ENCODE measurements around the gene ANP32E. TPM values are rescaled to one million over a fixed set of nuclear protein-coding genes. Genes with fewer than 3 reads are reported as not detected.
"Not testable (repeated sequence)": the region's sequence is repeated elsewhere in the genome, so short reads cannot be mapped to it uniquely, and the experiment has no call there.

The ANP32E gene
- total RNA-seq, 1 experiment from 2014 or later: 15.2 TPM

- peak; percentile 67 for DNase-seq (ENCODE audit: low read depth)
- in situ Hi-C loops (cut with HindIII; ENCODE audit: low pct_unique_long_range_greater_than_20kb, low sequenced_read_pairs): loop anchor here (25.0 kb wide), 1 partner anchor 125 kb away; the partner anchor contains the start of gene VPS45
Observed at GRCh38 chr1:150186789-150187559, 48.9 kb downstream of the ANP32E start.

GRCh38 chr1:150186438-150186788, 49.5 kb downstream of the ANP32E start:
- in situ Hi-C loops (cut with HindIII; ENCODE audit: low pct_unique_long_range_greater_than_20kb, low sequenced_read_pairs): loop anchor here (25.0 kb wide), 1 partner anchor 124 kb away; the partner anchor contains the start of gene VPS45
- not testable (repeated sequence) for DNase-seq (ENCODE audit: low read depth)

GRCh38 chr1:150185481-150185880, 50.4 kb downstream of the ANP32E start:
- DNase-seq (ENCODE audit: low read depth): no peak
- in situ Hi-C loops (cut with HindIII; ENCODE audit: low pct_unique_long_range_greater_than_20kb, low sequenced_read_pairs): loop anchor here (25.0 kb wide), 1 partner anchor 123 kb away; the partner anchor contains the start of gene VPS45

- no peak for DNase-seq (ENCODE audit: low read depth)
- in situ Hi-C loops (cut with HindIII; ENCODE audit: low pct_unique_long_range_greater_than_20kb, low sequenced_read_pairs): loop anchor here (25.0 kb wide), 1 partner anchor 121 kb away; the partner anchor contains the start of gene VPS45
Observed at GRCh38 chr1:150183061-150183460, 52.9 kb downstream of the ANP32E start.

GRCh38 chr1:150182247-150182646, 53.7 kb downstream of the ANP32E start:
- in situ Hi-C loops (cut with HindIII; ENCODE audit: low pct_unique_long_range_greater_than_20kb, low sequenced_read_pairs): loop anchor here (25.0 kb wide), 1 partner anchor 120 kb away; the partner anchor contains the start of gene VPS45

GRCh38 chr1:150180474-150180873, 55.4 kb downstream of the ANP32E start:
- in situ Hi-C loops (cut with HindIII; ENCODE audit: low pct_unique_long_range_greater_than_20kb, low sequenced_read_pairs): loop anchor here (25.0 kb wide), 1 partner anchor 118 kb away; the partner anchor contains the start of gene VPS45

More at GRCh38 chr1:150182247-150182646, 53.7 kb downstream of the ANP32E start:
- no peak for DNase-seq (ENCODE audit: low read depth)

GRCh38 chr1:150179867-150180266, 56.0 kb downstream of the ANP32E start:
- no peak for DNase-seq (ENCODE audit: low read depth)
- in situ Hi-C loops (cut with HindIII; ENCODE audit: low pct_unique_long_range_greater_than_20kb, low sequenced_read_pairs): loop anchor here (25.0 kb wide), 1 partner anchor 118 kb away; the partner anchor contains the start of gene VPS45

More at GRCh38 chr1:150180474-150180873, 55.4 kb downstream of the ANP32E start:
- DNase-seq (ENCODE audit: low read depth): no peak

- in situ Hi-C loops (cut with HindIII; ENCODE audit: low pct_unique_long_range_greater_than_20kb, low sequenced_read_pairs): loop anchor here (25.0 kb wide), 1 partner anchor 116 kb away; the partner anchor contains the start of gene VPS45
Observed at GRCh38 chr1:150178548-150178947, 57.4 kb downstream of the ANP32E start.

GRCh38 chr1:150176593-150176992, 59.3 kb downstream of the ANP32E start:
- DNase-seq (ENCODE audit: low read depth): no peak
- in situ Hi-C loops (cut with HindIII; ENCODE audit: low pct_unique_long_range_greater_than_20kb, low sequenced_read_pairs): loop anchor here (25.0 kb wide), 1 partner anchor 114 kb away; the partner anchor contains the start of gene VPS45

More at GRCh38 chr1:150178548-150178947, 57.4 kb downstream of the ANP32E start:
- DNase-seq (ENCODE audit: low read depth): no peak

GRCh38 chr1:150173141-150173585, 62.7 kb downstream of the ANP32E start:
- DNase-seq (ENCODE audit: low read depth): no peak
- in situ Hi-C loops (cut with HindIII; ENCODE audit: low pct_unique_long_range_greater_than_20kb, low sequenced_read_pairs): no loop called here

GRCh38 chr1:150171801-150172200, 64.1 kb downstream of the ANP32E start:
- in situ Hi-C loops (cut with HindIII; ENCODE audit: low pct_unique_long_range_greater_than_20kb, low sequenced_read_pairs): no loop called here
- DNase-seq (ENCODE audit: low read depth): no peak

GRCh38 chr1:150168960-150169601, 66.8 kb downstream of the ANP32E start:
- peak; percentile 38 for DNase-seq (ENCODE audit: low read depth)
- in situ Hi-C loops (cut with HindIII; ENCODE audit: low pct_unique_long_range_greater_than_20kb, low sequenced_read_pairs): no loop called here

Other genes with a start within 250 kb of the ANP32E start
- 4.0 and 16.5 TPM in 2 replicates for gene OTUD7B, start 225.4 kb downstream of the ANP32E start, total RNA-seq (2014; rRNA removed; shearing (Covaris generic); ENCODE audit: low replicate concordance)
- gene VPS45, start 168.3 kb downstream of the ANP32E start, total RNA-seq (2014; rRNA removed; shearing (Covaris generic); ENCODE audit: low replicate concordance): 12.6 and 15.6 TPM in 2 replicates
- gene PLEKHO1, start 86.2 kb downstream of the ANP32E start, total RNA-seq (2014; rRNA removed; shearing (Covaris generic); ENCODE audit: low replicate concordance): 4.0 and 8.0 TPM in 2 replicates
- gene CA14, start 21.7 kb upstream of the ANP32E start, total RNA-seq (2014; rRNA removed; shearing (Covaris generic); ENCODE audit: low replicate concordance): not detected in 2 replicates
- gene APH1A, start 32.9 kb upstream of the ANP32E start, total RNA-seq (2014; rRNA removed; shearing (Covaris generic); ENCODE audit: low replicate concordance): 160 and 210 TPM in 2 replicates
- 2.9 TPM in 1 of 2 replicates, not detected in the other for gene C1orf54, start 36.7 kb upstream of the ANP32E start, total RNA-seq (2014; rRNA removed; shearing (Covaris generic); ENCODE audit: low replicate concordance)
- gene CIART, start 46.4 kb upstream of the ANP32E start, total RNA-seq (2014; rRNA removed; shearing (Covaris generic); ENCODE audit: low replicate concordance): 10.3 and 15.3 TPM in 2 replicates
- gene MRPS21, start 57.7 kb upstream of the ANP32E start, total RNA-seq (2014; rRNA removed; shearing (Covaris generic); ENCODE audit: low replicate concordance): 59.3 and 86.8 TPM in 2 replicates
- 27.7 and 29.7 TPM in 2 replicates for gene PRPF3, start 85.4 kb upstream of the ANP32E start, total RNA-seq (2014; rRNA removed; shearing (Covaris generic); ENCODE audit: low replicate concordance)
- gene RPRD2, start 128.0 kb upstream of the ANP32E start, total RNA-seq (2014; rRNA removed; shearing (Covaris generic); ENCODE audit: low replicate concordance): 3.1 and 3.2 TPM in 2 replicates